AG04449 (cell line): ENCODE measurements around the gene HADHB.

ENCODE experiments used
- CTCF ChIA-PET: fragments of 350-600 bp; formaldehyde crosslinking; extraction: SDS; loops from one replicate; lab custom pipeline; 2021; ENCODE audit warnings: antibody characterized with exemption; lab: Yijun Ruan, JAX
- POLR2A ChIA-PET: fragments of 400-600, 350-600 bp; formaldehyde crosslinking; extraction: SDS; loops from one replicate; lab custom pipeline; 2020; ENCODE audit warnings: antibody characterized with exemption, inconsistent platforms; lab: Yijun Ruan, JAX
- DNase-seq: peaks from one replicate; pipeline ENCODE4 v3.0.0-alpha.2; 2010; ENCODE audit warnings: low read depth, low spot score
- H3K4me3 ChIP-seq: 2 replicates; pipeline ENCODE4 v1.5.1; 2011; ENCODE audit warnings: low read depth, mild to moderate bottlenecking, control low read depth, low read length
- CTCF ChIP-seq: IDR thresholded peaks from one replicate; pipeline ENCODE4 v1.5.1; 2011; ENCODE audit warnings: mild to moderate bottlenecking, moderate library complexity, low read length, control low read depth, inconsistent platforms; ENCODE audit not compliant: insufficient read depth; ENCODE audit errors: missing control alignments

HADHB gene

GRCh38 chr2:26244309-26245230 lies at the start of gene HADHB, which contains the start of gene HADHA:
Gene HADHB (plus strand): TSS chr2:26244939. CDS start chr2:26254255, 9,316 bp downstream.
Gene HADHA (minus strand): TSS chr2:26244632. CDS start chr2:26244596, 36 bp downstream.
- peak; percentile 29 for DNase-seq
- peak; percentile 49 for TF ChIP-seq CTCF
- POLR2A ChIA-PET, result interaction anchor here (0.6 to 1.0 kb wide), 2 partner anchors 18 to 227 kb away, joined by 3 read pairs; no protein-coding TSS in a partner anchor
- peak within 1 kb of the TSS; percentile 92 for H3K4me3 ChIP-seq
- CTCF ChIA-PET, result interaction anchor here (0.9 to 1.1 kb wide), 3 partner anchors 15 to 60 kb away, joined by 3 to 5 read pairs (median 4); no protein-coding TSS in a partner anchor

GRCh38 chr2:26195040-26195984 lies 49.4 kb upstream of the HADHB start:
- ChIA-PET POLR2A (no interaction called here), CTCF (interaction anchor here (3.7 kb wide), 1 partner anchor 10 kb away, joined by 23 read pairs; no protein-coding TSS in a partner anchor)
- DNase-seq, result no peak
- no peak overlapping the region for H3K4me3 ChIP-seq
- TF ChIP-seq CTCF, result no peak

- POLR2A ChIA-PET, result no interaction called here
- CTCF ChIA-PET, result interaction anchor here (1.8 kb wide), 1 partner anchor 12 kb away, joined by 9 read pairs; no protein-coding TSS in a partner anchor
- H3K4me3 ChIP-seq, result no peak overlapping the region
- no peak for DNase-seq
- no peak for TF ChIP-seq CTCF
Measured at GRCh38 chr2:26196683-26197418, 47.9 kb upstream of the HADHB start.

DNA sequence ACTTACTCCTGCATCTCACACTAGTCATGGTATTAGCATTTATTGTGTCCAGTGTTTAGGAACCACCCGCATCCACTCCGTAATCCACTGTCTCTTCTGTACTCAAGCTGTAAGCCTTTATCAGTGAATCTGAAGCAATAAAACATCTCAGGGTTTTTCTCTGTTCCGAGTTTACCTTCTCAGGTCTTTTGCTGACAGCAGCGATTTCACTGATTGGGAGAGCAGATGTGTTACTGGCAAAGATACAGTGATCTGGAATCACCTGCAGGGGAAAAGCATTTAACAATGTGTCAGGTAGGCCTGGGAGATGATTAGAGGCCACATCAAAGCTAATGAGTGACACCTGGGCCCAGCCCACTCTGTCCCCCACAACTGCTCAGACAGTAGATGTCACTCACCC lies 47.2 kb upstream of the HADHB start:
- CTCF ChIA-PET, result interaction anchor here (0.9 to 1.8 kb wide), 3 partner anchors 8 to 132 kb away, joined by 3 to 9 read pairs (median 3); no protein-coding TSS in a partner anchor
- no peak for DNase-seq
- POLR2A ChIA-PET, result no interaction called here
- TF ChIP-seq CTCF, result no peak
- H3K4me3 ChIP-seq, result no peak overlapping the region

GRCh38 chr2:26202981-26203490 lies 41.7 kb upstream of the HADHB start:
- POLR2A ChIA-PET, result no interaction called here
- no peak for DNase-seq
- H3K4me3 ChIP-seq, result no peak overlapping the region
- CTCF ChIA-PET, result no interaction called here
- TF ChIP-seq CTCF, result no peak
